ENCODE results near the gene IGFBP5. TPM values are rescaled to one million over a fixed set of nuclear protein-coding genes. Genes with fewer than 3 reads are reported as not detected.

Gene IGFBP5
- total RNA-seq, 1 donor from 2014 or later: 150 TPM

DNA sequence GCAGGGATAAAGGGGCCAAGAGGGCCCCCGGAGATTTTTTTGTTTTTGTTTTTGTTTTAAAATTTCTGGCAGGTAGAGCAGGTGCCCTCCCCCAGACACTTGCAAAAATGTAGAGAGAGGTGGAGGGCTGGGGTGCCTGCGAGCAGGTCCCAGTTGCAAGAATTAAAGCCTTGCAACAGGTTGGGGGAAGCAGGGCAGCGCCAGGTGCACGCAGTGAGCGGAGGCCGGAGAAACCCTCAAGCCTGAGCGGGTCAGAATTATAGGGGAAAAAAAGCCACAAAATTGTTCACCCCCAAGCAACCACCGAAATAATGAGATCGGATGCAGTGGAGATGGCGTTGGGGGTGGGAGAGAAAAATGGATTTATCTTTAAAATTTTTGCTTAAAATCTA is 527 bp downstream of the IGFBP5 start:
- TF ChIP-seq, protein P1, sequence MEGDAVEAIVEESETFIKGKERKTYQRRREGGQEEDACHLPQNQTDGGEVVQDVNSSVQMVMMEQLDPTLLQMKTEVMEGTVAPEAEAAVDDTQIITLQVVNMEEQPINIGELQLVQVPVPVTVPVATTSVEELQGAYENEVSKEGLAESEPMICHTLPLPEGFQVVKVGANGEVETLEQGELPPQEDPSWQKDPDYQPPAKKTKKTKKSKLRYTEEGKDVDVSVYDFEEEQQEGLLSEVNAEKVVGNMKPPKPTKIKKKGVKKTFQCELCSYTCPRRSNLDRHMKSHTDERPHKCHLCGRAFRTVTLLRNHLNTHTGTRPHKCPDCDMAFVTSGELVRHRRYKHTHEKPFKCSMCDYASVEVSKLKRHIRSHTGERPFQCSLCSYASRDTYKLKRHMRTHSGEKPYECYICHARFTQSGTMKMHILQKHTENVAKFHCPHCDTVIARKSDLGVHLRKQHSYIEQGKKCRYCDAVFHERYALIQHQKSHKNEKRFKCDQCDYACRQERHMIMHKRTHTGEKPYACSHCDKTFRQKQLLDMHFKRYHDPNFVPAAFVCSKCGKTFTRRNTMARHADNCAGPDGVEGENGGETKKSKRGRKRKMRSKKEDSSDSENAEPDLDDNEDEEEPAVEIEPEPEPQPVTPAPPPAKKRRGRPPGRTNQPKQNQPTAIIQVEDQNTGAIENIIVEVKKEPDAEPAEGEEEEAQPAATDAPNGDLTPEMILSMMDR (IDR thresholded peaks at IDR 0.05): no peak
- no peak for TF ChIP-seq EZH2 (IDR thresholded peaks at IDR 0.05)
- TF ChIP-seq EZH2phosphoT487 (IDR thresholded peaks at IDR 0.05): no peak
- DNase-seq (ENCODE audit: low spot score): peak; percentile 43
- Mint-ChIP-seq H3K9me3 (no peaks in the 10 kb centered on the region), H3K36me3 (no peaks in the 10 kb centered on the region), H3K27me3 (ENCODE audit: insufficient read depth, low read depth) (peaks cover 13% of the 10 kb centered on the region), H3K4me1 (peaks cover 54% of the 10 kb centered on the region), H3K27ac (peak overlapping the region; percentile 78), H3K4me3 (peak overlapping the region; percentile 94)
- Histone ChIP-seq H3K36me3 (no peaks in the 10 kb centered on the region), H3K27me3 (no peaks in the 10 kb centered on the region), H4K20me1 (ENCODE audit: low read depth) (peaks cover 18% of the 10 kb centered on the region), H3F3A (ENCODE audit: low read depth) (peaks cover 56% of the 10 kb centered on the region), H3K4me1 (peaks cover 47% of the 10 kb centered on the region), H3K9ac (peak overlapping the region; percentile 68), H3K79me2 (ENCODE audit: low read depth) (peaks cover 40% of the 10 kb centered on the region), H3K27ac (peak overlapping the region; percentile 83), H3K4me2 (peak overlapping the region; percentile 96), H2AFZ (replicated peaks) (no peak overlapping the region), H3K4me3 (peak overlapping the region; percentile 80), H3K9me3 (ENCODE audit: low read depth) (no peaks in the 10 kb centered on the region)

DNA sequence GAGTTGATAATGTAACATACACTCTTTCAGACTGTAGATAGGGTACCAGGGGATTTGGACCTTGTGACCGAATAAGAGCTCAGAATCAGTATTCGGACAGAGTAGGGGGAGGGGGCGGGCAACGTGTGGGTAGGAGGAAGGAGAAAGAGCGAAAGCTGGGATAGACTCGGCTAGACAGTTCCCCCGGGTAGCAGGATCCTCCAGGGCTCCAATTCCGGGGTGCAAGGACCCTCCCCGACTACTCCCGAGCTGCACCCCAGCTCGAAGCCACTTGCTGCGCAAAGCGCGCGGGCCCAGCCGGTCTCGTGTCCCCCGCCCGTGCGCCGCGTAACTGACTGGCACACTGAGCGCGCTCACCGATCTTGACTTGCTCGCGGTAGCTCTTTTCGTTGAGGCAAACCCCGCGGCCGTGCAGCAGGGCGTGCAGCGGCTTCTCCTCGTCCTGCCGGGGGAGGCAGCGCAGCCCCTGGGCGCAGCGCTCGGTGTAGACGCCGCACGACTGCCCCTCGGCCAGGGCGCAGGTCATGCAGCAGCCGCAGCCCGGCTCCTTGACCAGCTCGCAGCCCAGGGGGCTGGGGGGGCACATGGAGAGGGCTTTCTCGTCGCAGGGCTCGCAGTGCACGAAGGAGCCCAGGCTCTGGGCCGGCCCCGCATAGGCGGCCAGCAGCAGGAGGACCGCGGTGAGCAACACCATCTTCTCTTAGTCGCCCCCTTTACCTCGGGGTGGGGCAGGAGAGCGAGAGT is 1.1 kb downstream of the IGFBP5 start:
- Mint-ChIP-seq H3K27ac (peak overlapping the region; percentile 46), H3K27me3 (ENCODE audit: insufficient read depth, low read depth) (peaks cover 13% of the 10 kb centered on the region), H3K9me3 (no peaks in the 10 kb centered on the region), H3K36me3 (no peaks in the 10 kb centered on the region), H3K4me3 (peak overlapping the region; percentile 94), H3K4me1 (peaks cover 60% of the 10 kb centered on the region)
- Histone ChIP-seq H3K36me3 (no peaks in the 10 kb centered on the region), H2AFZ (replicated peaks) (no peak overlapping the region), H3K27me3 (no peaks in the 10 kb centered on the region), H3K9me3 (ENCODE audit: low read depth) (no peaks in the 10 kb centered on the region), H3K27ac (peak overlapping the region; percentile 83), H3K4me2 (peak overlapping the region; percentile 96), H4K20me1 (ENCODE audit: low read depth) (peaks cover 24% of the 10 kb centered on the region), H3K4me3 (peak overlapping the region; percentile 80), H3K79me2 (ENCODE audit: low read depth) (peaks cover 46% of the 10 kb centered on the region), H3K4me1 (peaks cover 50% of the 10 kb centered on the region), H3K9ac (peak overlapping the region; percentile 68), H3F3A (ENCODE audit: low read depth) (peaks cover 62% of the 10 kb centered on the region)
- no peak for TF ChIP-seq EZH2phosphoT487 (IDR thresholded peaks at IDR 0.05)
- TF ChIP-seq EZH2 (IDR thresholded peaks at IDR 0.05): no peak
- TF ChIP-seq, protein P1 (IDR thresholded peaks at IDR 0.05): no peak
- peak; percentile 84 for DNase-seq (ENCODE audit: low spot score)

DNA sequence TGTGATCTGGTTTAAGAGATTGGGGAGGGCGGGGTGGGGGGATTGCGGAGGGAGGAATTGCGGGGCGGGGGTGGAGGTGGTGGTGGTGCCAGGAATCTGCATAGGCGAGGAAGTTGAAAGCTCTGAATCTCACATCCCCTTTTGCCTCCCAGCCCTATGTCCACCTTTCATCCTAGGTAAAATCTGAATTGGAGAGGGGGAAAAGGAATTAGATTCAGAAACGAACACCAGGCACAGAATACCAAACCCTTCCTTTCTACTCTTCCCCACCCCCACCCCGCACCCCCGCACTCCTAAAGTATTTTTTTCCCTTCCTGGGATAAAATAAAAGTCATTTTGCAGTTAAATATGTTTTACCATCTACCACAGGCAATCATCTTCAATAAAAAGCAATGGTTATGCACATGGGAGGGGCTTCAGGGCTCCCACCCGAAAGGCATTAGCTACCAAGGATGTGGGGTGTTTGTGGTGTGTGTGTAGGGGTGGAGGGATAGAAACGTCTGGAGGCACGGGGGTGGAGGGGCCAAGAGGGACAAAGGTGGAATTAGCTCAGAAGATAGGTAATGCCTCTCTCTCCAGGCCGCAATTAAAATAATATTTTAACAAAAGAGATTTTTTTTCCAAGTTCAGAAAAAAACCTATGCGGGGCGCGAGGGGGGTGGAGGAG is 1.8 kb downstream of the IGFBP5 start:
- Histone ChIP-seq H3K4me3 (peak overlapping the region; percentile 80), H2AFZ (replicated peaks) (no peak overlapping the region), H3K9ac (peak overlapping the region; percentile 68), H4K20me1 (ENCODE audit: low read depth) (peaks cover 31% of the 10 kb centered on the region), H3K9me3 (ENCODE audit: low read depth) (no peaks in the 10 kb centered on the region), H3K27me3 (no peaks in the 10 kb centered on the region), H3K4me1 (peaks cover 54% of the 10 kb centered on the region), H3F3A (ENCODE audit: low read depth) (peaks cover 62% of the 10 kb centered on the region), H3K4me2 (peak overlapping the region; percentile 96), H3K27ac (no peak overlapping the region), H3K36me3 (no peaks in the 10 kb centered on the region), H3K79me2 (ENCODE audit: low read depth) (peaks cover 49% of the 10 kb centered on the region)
- H3K9me3 Mint-ChIP-seq: no peaks in the 10 kb centered on the region
- peaks cover 66% of the 10 kb centered on the region for H3K4me1 Mint-ChIP-seq
- H3K27ac Mint-ChIP-seq: no peak overlapping the region
- peak; percentile 39 for DNase-seq (ENCODE audit: low spot score)
- H3K27me3 Mint-ChIP-seq (ENCODE audit: insufficient read depth, low read depth): peaks cover 13% of the 10 kb centered on the region
- H3K4me3 Mint-ChIP-seq: peak overlapping the region; percentile 94
- TF ChIP-seq, protein P1 (IDR thresholded peaks at IDR 0.05): no peak
- TF ChIP-seq EZH2 (IDR thresholded peaks at IDR 0.05) (no peak), EZH2phosphoT487 (IDR thresholded peaks at IDR 0.05) (no peak)
- no peaks in the 10 kb centered on the region for H3K36me3 Mint-ChIP-seq
